Frontal cortex (tissue), 4 donors: ENCODE data around the gene GNB5. TPM values are rescaled to one million over a fixed set of nuclear protein-coding genes. Genes with fewer than 3 reads are reported as not detected.
"Not testable (repeated sequence)": the region's sequence is repeated elsewhere in the genome, so short reads cannot be mapped to it uniquely, and the experiment has no call there.

ENCODE experiments used
- DNase-seq, 2 donors: peaks; one replicate each; pipeline ENCODE4 v3.0.0; 2012; ENCODE audit warnings: low spot score in 2 of 2
- FAIRE-seq: peaks from 2 replicates; lab custom pipeline; 2012; peaks lifted over from hg19 to GRCh38; lab: Jason Lieb, UNC
- total RNA-seq: library from RNA; depleted of rRNA; stranded (reverse); fragments of >200 nt; gene quantifications from one replicate; pipeline ENCODE4 v1.2.3, GENCODE V29; 2014
- donor health status: control.
- donor health status: control.
- donor health status: control.

Gene GNB5
- total RNA-seq, 1 donor from 2014 or later, result 34.2 TPM

DNA sequence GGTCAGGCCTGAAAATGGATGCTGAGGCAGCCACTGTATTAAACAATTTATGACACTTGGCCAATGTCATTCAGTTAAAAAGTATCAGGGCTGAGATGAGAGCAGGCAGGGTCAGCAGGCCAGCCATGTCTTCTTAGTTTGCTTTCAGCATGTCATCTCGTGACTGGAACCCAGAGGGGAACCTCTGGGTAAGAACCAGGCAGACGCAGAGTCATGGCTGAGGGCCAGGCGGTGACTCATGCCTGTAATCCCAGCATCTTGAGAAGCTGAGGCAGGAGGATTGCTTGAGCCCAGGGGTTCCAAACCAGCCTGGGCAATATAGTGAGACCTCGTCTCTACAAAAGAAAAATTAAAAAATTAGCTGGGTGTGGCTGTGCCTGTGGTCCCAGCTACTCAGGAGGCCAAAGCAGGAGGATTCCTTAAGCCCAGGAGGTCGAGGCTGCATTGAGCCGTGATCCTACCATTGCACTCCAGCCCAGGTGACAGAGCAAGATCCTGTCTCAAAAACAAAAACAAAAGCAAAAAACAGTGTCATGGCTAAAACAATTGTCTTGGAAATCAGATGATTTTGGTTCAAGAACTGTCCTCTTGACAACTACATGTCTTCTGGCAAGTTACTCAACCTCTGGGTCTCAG, 90.3 kb downstream of the GNB5 start:
- FAIRE-seq (no peak), DNase-seq (no peak)

- no peak for FAIRE-seq
- DNase-seq, result no peak
Observed at GRCh38 chr15:52099651-52100272, 91.4 kb downstream of the GNB5 start.

- FAIRE-seq (no peak), DNase-seq (no peak)
Observed at GRCh38 chr15:52098323-52098722, 92.9 kb downstream of the GNB5 start.

- DNase-seq, result no peak
- FAIRE-seq, result no peak
Observed at GRCh38 chr15:52097180-52097579, 94.0 kb downstream of the GNB5 start.

DNA sequence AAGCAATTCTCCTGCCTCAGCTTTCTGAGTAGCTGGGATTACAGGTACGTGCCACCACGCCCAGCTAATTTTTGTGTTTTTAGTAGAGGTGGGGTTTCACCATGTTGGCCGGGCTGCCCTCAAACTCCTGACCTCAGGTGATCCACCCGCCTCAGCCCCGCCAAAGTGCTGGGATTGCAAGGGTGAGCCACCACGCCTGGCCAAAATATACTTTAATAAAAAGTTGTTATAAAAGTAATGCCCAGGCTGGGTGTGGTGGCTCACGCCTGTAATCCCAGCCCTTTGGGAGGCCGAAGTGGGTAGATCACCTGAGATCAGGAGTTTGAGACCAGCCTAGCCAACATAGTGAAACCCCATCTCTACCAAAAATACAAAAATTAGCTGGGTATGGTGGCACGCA, 94.7 kb downstream of the GNB5 start:
- not testable (repeated sequence) for DNase-seq, FAIRE-seq

DNA sequence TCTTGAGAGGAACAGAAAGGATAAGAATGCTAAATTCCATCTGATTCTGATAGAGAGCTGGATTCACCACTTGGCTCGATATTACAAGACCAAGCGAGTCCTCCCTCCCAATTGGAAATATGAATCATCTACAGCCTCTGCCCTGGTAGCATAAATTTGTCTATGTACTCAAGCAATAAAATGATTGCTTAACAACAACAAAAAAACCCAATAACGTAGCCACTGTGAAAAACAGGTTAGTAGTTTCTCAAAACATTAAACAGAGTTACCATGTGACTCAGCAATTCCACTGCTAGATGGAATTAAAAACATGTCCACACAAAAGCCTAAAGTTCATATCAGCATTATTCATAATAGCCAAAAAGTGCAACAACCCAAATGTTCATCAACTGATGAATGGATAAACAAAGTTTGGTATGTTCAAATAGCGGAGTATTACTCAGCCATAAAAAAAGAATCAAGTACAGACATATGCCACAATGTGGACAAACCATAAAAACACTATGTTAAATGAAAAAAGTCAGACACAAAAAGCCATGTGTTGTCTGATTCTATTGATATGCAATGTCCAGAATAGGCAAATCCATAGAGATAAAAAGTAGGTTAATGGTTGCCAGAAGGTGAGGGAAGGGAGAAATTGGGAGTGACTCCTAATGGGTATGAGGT, 95.5 kb downstream of the GNB5 start:
- FAIRE-seq (no peak), DNase-seq (no peak)

DNA sequence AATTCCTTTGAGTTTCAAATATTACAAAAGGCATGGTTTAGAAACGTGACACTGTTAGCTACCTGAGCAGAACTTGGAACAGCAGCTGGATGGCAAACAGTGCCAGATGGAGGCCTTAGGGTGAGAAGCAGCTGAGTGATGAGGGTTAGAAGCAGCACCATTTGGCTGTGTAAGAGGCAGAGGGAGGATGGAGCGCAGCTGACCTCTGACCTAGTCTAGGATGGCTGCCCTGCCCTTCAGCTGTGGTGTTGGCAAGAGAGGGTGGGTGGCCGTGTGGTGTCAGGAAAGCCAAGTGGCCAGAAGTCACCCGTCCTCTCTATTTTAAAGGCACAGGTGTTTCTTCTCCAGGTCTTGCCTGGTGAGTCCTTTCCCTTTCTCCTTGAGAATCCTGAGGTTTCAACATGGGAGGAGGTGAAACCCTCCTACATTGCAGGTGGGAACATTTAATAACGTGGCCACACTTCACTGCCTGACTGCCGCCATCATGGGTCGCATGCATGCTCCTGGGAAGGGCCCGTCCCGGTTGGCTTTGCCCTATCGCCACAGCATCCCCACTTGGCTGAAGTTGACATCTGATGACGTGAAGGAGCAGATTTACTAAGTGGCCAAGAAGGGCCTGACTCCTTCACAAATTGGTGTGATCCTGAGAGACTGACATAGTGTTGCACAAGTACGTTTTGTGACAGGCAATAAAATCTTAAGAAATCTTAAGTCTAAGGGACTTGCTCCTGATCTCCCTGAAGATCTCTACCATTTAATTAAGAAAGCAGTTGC, 96.2 kb downstream of the GNB5 start:
- no peak for DNase-seq
- FAIRE-seq, result no peak

- DNase-seq, result no peak
- FAIRE-seq, result no peak
Observed at GRCh38 chr15:52093539-52094510, 97.4 kb downstream of the GNB5 start.

- FAIRE-seq (no peak), DNase-seq (no peak)
Observed at GRCh38 chr15:52093167-52093538, 98.0 kb downstream of the GNB5 start.

DNA sequence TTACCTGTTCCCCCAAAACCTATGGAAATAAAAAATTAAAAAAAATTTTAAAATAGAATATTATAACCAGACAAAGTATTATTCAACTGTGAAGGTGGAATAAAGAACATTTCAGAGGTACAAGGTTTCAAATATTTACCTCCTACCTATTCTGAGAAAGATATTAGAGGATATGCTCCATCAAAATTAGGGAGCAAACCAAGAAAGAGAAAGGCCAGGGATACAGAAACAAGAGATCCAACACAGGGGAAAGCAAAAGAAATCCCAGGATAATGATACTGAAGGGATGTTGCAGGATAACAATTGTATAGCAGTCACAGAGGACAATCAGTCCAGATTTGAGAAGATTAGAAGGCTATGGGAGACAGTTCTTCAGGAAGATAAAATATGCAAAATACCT, 101.0 kb downstream of the GNB5 start:
- DNase-seq, result no peak
- FAIRE-seq, result no peak

GRCh38 chr15:52086011-52086786, 105.0 kb downstream of the GNB5 start:
- FAIRE-seq, result no peak
- DNase-seq, result no peak

- DNase-seq, result no peak
- no peak for FAIRE-seq
Observed at GRCh38 chr15:52085299-52085698, 105.9 kb downstream of the GNB5 start.

GRCh38 chr15:52083603-52084002, 107.6 kb downstream of the GNB5 start:
- DNase-seq (no peak), FAIRE-seq (no peak)

GRCh38 chr15:52083037-52083359, 108.2 kb downstream of the GNB5 start:
- not testable (repeated sequence) for DNase-seq, FAIRE-seq

GRCh38 chr15:52082197-52083036, 108.8 kb downstream of the GNB5 start:
- FAIRE-seq (no peak), DNase-seq (no peak)

GRCh38 chr15:52080706-52081392, 110.3 kb downstream of the GNB5 start:
- FAIRE-seq (no peak), DNase-seq (no peak)

- DNase-seq, result no peak
Observed at GRCh38 chr15:52080031-52080430, 111.2 kb downstream of the GNB5 start.

More at GRCh38 chr15:52080031-52080430, 111.2 kb downstream of the GNB5 start:
- no peak for FAIRE-seq
